Astrocyte of the cerebellum (primary cell): ENCODE data around the gene CAMTA1.

Experiments used
- DNase-seq: peaks from one replicate; pipeline ENCODE4 v3.0.0-alpha.2; 2011; ENCODE audit warnings: low read depth
- H3K4me3 ChIP-seq: 2 replicates; pipeline ENCODE4 v1.5.1; 2011; ENCODE audit warnings: mild to moderate bottlenecking, low read depth, low read length, moderate library complexity
- CTCF ChIP-seq: IDR thresholded peaks from 2 replicates; pipeline ENCODE4 v1.5.1; 2012; ENCODE audit warnings: low read length, low read depth, moderate library complexity, mild to moderate bottlenecking; ENCODE audit errors: missing control alignments
- in situ Hi-C: cut with HindIII; loops from 2 replicates; pipeline ENCODE4 v1.10.0; 2017; ENCODE audit warnings: low sequenced_read_pairs

Gene CAMTA1

DNA sequence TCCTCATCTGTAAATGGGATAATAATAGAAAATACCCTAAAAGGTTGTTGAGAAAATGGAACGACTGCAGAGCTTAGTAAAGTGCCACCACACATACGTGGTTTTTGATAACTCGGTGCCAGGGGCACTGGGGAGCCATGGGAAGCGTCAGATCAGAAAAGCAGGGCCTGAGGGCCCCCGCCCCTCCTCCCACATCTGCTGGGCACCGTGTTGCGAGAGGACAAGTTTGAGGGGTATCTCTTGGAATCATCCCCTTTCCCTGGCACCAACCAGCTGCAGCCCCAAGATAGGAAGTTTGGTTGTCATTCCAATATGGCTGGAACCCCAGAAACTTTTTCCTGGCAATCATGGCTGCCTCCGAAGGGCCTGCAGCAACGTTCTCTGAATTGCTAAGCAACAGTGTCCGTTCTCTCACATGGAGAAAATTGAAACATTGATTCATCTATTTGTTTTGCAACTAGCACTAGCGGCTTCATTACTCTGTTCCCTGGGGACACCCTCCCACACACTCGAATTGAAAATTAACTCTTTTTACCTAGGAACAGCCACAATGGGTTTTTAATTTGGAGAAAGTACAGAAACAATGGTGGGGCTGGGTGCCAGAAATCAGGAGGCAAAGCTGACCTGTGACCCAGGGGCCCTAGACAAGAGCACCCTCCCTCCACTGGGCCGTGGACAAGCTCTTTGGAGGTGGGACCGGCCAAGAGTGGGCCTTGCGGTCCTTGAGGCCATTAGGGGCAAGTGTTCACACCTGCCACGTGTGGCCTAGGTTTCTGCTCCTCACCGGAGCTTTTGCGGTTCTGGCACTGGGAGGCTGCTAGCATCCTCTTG lies 795.9 kb downstream of the CAMTA1 start:
- H3K4me3 ChIP-seq, result no peak overlapping the region
- no peak for DNase-seq
- in situ Hi-C loops, result no loop called here
- TF ChIP-seq CTCF, result no peak

DNA sequence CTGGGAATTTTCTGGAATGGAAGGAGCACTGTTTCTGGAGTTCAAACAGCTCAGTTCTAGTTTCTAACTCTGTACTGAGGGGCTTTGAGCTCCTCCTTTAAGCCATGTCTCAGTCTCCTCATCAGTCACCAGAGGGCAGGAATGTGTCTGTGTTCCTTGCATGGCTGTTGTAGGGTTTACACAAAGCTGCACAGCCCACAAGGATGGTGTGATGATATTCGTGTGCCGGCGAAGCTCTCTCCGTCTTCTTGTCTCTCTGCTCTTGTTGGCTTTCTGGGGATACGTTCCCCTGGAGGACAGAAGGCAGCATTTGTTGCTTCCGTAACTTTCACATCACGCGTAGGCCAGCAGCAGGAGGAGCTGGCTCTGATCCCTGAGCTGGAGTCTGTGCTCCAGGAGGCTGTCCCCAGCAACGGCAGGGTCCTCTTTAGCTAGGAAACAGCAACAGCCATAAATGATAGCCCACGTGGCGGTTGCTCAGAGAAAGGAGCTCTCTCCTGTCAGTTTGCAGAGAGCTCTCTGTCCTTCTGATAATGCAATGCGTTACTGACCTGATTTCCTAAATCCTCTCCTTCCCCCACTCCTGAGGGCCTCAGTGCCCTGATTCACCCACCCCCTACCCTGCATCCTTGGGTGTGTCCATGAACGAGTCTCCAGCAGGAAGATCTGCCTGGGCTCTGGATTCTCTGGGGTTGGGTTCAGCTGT lies 796.7 kb downstream of the CAMTA1 start:
- no peak overlapping the region for H3K4me3 ChIP-seq
- TF ChIP-seq CTCF, result no peak
- in situ Hi-C loops, result no loop called here
- no peak for DNase-seq

DNA sequence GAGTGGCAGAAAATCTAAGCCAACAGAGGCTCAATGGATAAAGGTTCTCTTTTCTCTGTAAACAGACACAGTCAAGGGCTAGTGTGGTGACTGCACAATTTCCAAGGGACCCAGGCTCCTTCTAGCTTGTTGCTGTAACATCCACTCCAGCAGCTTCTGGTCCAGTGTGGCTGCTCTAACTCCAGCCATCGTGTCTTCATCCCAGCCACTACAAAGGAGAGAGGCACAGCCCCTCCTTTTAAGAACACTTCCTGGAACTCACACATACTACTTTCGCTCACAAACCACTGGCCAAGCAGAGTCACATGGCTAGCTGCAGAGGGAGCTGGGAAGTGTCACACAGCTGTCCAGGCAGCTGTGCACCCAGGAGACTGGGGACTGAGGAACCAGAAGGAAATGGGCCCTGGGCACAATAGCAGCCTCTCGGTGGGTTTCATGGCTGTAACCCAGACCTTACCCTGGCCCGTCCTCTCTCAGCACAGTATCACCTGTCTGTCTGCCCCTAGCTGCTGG lies 797.3 kb downstream of the CAMTA1 start:
- in situ Hi-C loops, result no loop called here

DNA sequence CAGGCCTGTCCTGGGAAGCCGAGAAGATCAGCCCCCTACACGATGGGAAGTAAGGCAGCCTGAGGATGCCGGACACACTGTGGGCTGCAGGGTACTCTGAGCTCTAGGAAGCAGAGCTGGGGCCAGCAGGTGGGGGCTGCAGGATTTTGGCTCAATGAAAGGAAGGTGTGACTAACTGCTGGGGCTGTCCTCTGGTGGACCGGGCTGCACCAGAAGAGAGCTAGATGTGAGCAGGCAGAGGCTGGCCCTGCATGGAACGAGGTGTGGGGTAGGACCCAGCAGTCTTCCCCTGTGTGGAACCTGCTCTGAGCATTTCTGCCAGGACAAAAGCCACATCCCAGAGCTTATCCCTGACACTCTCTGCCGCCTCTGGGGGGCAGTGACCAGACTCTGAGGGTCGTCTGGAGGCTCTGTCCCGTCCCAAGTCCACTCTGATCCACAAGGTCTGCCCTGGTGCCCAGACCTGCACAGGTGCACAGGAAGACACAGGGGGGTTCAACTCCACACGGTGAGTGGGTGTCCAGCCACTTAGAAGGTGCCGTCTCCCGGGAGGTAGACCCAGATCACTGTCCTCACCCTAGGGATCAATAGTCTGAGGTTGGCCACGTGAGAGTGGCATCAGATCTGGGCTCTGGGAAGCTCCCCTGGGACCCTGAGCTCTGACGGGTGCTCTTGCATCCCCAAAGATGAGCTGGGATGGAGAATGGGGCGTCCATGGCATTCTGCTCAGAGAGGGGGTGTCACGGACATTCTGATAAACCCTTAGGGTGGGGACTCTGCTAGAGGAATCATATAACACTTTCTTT lies 798.2 kb downstream of the CAMTA1 start:
- TF ChIP-seq CTCF, result no peak
- no peak for DNase-seq
- H3K4me3 ChIP-seq, result no peak overlapping the region
- in situ Hi-C loops, result no loop called here

More for the DNA sequence above, 797.3 kb downstream of the CAMTA1 start:
- TF ChIP-seq CTCF, result no peak
- no peak for DNase-seq
- H3K4me3 ChIP-seq, result no peak overlapping the region

DNA sequence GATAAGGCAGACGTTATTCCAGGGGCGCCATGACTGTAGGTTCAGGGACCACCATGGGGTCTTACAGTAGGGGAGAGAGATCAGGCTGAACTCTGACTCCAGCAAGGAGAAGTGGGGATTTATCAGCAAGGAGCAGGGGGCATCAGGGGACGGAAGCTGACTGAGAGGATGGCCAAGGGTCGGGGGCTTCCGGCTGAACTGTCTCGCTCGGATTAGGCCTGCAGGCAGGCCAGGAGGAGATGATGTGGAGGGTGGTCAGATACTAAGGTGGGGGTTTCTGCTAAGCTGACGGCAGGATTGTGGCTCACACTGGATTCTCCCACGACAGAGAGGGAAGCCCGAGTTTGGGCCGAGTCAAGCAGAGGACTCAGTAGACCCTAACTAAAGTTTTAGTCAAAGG lies 798.9 kb downstream of the CAMTA1 start:
- in situ Hi-C loops, result no loop called here
- no peak for TF ChIP-seq CTCF
- no peak overlapping the region for H3K4me3 ChIP-seq
- no peak for DNase-seq

DNA sequence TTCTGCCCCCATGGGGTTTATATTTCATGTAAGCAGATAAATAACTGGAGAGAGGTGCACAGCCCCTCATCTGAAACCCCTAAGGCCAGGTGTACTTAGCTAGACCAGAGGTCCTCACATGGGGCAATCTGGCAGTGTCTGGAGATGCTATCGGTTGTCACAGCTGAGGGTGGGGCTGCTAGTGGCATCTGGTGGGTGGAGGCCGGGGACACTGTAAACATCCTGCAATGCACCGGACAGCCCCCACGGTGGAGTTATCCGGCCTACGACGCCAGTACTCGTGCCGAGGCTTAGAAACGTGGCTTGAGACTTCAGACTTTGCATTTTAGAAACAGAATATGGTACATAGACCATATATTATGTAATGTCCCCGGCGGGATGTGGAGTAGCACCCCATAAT lies 799.4 kb downstream of the CAMTA1 start:
- no peak for TF ChIP-seq CTCF
- DNase-seq, result no peak
- in situ Hi-C loops, result no loop called here
- H3K4me3 ChIP-seq, result no peak overlapping the region
